ENCODE data around the gene NEO1.
"Not testable (repeated sequence)": the region's sequence is repeated elsewhere in the genome, so short reads cannot be mapped to it uniquely, and the experiment has no call there.

The NEO1 gene

DNA sequence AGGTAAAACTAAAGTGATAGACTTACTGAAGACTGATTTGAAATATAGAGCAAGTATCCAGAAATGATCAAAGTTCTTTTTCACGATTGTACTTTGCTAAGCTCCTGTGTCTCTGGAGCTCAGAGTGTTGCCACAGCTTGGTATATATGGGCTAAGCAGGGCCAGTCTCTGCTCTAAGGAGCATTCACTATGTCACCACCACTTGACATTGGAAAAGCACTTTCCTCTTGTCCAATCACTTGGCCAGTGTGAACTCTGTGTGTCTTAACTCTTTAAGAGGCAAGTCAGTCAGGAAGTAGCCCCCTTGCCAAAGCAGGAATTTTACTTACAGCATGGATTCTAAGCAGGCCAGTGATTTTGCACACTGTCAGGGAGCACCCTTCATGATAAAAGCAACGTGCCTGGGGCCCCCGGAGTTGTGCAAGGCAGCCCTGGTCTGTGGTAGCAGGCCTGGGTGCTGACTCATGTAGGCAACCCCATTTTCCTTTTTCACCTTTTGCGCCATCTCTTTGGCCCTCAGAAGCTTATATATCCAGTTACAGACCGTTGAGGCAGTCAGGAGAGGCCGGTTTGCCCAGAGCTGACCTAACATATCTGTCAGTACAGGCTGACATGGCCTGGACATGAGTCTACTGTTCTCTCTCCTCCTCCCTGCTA is 243.5 kb downstream of the NEO1 start:
- Histone ChIP-seq H3K4me3 (ENCODE audit: low read length) (no peak overlapping the region), H3K36me3 (ENCODE audit: insufficient read depth, low read length) (peaks cover 59% of the 10 kb centered on the region), H3K4me1 (ENCODE audit: insufficient read depth, low read length) (no peaks in the 10 kb centered on the region), H3K27ac (ENCODE audit: low read depth, low read length) (no peak overlapping the region), H3K9ac (ENCODE audit: low read depth, low read length) (no peak overlapping the region), H3K27me3 (ENCODE audit: insufficient read depth, low read length) (no peaks in the 10 kb centered on the region), H3K9me3 (ENCODE audit: insufficient read depth, low read depth, low read length) (no peaks in the 10 kb centered on the region)
- WGBS: 93% methylated on average over 6 of the region's 6 CpGs

DNA sequence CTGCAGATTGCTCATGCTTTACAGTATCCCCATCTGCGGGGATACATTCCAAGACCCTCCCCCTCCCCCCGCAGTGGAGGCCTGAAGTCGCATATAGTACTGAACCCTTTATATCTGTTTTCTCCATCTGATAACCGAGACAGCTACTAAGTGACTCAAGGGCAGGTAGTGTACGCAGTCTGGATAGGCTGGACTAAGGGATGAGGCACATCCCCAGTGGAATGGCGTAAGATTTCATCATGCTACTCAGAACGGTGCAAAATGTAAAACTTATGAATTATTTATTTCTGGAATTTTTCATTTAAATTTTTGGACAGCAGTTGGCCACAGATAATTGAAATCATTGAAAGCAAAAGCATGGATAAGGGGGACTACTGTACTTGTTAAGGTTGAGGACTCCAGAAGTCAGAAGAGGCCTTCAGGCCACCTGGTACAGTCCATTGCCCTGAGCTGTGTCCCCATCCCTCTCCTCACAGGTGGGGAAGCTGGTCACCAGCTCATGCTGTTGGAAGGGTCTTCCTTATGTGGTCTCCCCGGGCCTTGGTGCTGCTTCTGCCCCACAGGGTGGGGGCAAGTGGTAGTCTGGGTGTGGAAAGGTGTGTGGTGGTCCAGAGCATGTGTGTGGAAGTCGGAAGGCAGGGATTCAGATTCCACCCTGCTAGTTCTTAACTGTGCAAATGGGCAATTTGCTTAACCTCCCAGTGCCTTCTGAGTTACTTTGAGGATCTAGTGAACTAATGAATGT is 244.5 kb downstream of the NEO1 start:
- 94% methylated on average over 9 of the region's 9 CpGs for WGBS
- no peak overlapping the region for H3K4me3 ChIP-seq (ENCODE audit: low read length)
- H3K9ac ChIP-seq (ENCODE audit: low read depth, low read length): no peak overlapping the region
- H3K27me3 ChIP-seq (ENCODE audit: insufficient read depth, low read length): no peaks in the 10 kb centered on the region
- no peaks in the 10 kb centered on the region for H3K4me1 ChIP-seq (ENCODE audit: insufficient read depth, low read length)
- peaks cover 65% of the 10 kb centered on the region for H3K36me3 ChIP-seq (ENCODE audit: insufficient read depth, low read length)
- H3K27ac ChIP-seq (ENCODE audit: low read depth, low read length): no peak overlapping the region
- no peaks in the 10 kb centered on the region for H3K9me3 ChIP-seq (ENCODE audit: insufficient read depth, low read depth, low read length)

DNA sequence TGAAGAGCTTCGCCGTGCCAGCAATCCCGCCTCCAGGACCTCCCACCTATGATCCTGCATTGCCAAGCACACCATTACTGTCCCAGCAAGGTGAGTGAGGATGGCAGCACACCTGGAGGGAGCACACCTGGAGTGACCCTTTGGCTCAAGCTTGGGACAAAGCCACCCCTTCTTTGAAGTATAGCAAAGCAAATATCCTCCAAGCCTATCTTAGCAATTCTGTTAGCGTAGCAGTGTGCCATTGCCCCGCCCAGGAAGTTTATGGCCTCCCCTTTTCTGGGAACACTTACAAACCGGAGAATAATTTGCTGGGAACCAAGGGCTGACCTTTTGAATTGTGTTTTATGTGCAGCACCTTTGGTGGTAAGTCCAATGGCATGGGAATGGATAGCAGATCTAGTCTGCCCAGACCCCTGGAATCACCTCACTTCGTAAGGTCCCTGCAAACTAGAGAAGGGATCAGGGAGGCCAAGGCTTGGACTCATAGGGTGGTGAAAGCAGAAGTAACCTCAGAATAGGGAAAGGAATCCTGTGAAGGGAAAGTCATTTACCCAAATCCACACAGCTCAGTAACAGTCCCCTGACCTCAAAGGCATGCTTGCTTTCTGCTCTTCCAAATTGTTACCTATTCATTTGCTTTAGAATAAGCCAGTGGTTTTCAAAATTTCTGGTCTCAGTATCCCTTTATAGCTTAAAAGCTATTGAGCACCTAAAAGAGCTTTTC is 246.4 kb downstream of the NEO1 start:
- Histone ChIP-seq H3K27me3 (ENCODE audit: insufficient read depth, low read length) (no peaks in the 10 kb centered on the region), H3K9me3 (ENCODE audit: insufficient read depth, low read depth, low read length) (no peaks in the 10 kb centered on the region), H3K9ac (ENCODE audit: low read depth, low read length) (no peak overlapping the region), H3K36me3 (ENCODE audit: insufficient read depth, low read length) (peaks cover 71% of the 10 kb centered on the region), H3K27ac (ENCODE audit: low read depth, low read length) (no peak overlapping the region), H3K4me1 (ENCODE audit: insufficient read depth, low read length) (no peaks in the 10 kb centered on the region), H3K4me3 (ENCODE audit: low read length) (no peak overlapping the region)
- WGBS: 93% methylated on average over 7 of the region's 7 CpGs

DNA sequence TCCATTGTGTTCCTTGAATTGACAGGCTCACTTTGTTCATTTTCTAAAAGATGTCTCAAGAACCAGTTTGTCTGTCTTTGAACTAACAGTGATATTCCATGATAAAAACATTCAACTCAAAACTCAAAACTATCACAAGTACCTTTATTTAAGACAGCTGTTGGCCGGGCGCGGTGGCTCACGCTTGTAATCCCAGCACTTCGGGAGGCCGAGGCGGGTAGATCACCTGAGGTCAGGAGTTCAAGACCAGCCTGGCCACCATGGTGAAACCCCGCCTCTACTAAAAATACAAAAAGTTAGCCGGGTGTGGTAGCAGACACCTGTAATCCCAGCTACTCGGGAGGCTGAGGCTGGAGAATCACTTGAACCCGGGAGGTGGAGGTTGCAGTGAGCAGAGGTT is 248.0 kb downstream of the NEO1 start:
- peaks cover 64% of the 10 kb centered on the region for H3K36me3 ChIP-seq (ENCODE audit: insufficient read depth, low read length)
- H3K27me3 ChIP-seq (ENCODE audit: insufficient read depth, low read length); H3K9me3 ChIP-seq (ENCODE audit: insufficient read depth, low read depth, low read length); H3K4me1 ChIP-seq (ENCODE audit: insufficient read depth, low read length); H3K4me3 ChIP-seq (ENCODE audit: low read length); H3K27ac ChIP-seq (ENCODE audit: low read depth, low read length); H3K9ac ChIP-seq (ENCODE audit: low read depth, low read length): not testable (repeated sequence)
- 96% methylated on average over 11 of the region's 11 CpGs for WGBS

DNA sequence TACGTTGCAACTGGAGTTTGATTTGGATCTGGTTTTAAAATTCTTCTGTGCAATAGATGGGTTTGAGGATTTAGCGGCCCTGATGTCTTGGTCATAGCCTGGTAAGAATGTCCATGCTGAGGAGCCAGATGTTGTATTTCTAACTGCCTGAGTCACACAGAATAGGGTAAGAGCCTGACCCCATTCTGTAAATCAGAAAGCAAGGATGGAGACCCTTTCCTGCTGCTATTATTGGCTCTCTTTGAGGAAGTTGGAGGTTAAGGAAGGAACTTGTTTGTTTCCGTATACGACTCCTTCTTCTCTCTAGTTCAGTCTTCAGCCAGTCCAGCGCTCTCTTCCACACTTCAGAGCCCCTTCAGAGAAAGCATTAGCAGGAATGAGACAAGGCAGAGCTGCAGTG is 251.4 kb downstream of the NEO1 start:
- no peaks in the 10 kb centered on the region for H3K27me3 ChIP-seq (ENCODE audit: insufficient read depth, low read length)
- 99% methylated on average over 5 of the region's 5 CpGs for WGBS
- H3K9ac ChIP-seq (ENCODE audit: low read depth, low read length): no peak overlapping the region
- H3K4me1 ChIP-seq (ENCODE audit: insufficient read depth, low read length): no peaks in the 10 kb centered on the region
- H3K9me3 ChIP-seq (ENCODE audit: insufficient read depth, low read depth, low read length): no peaks in the 10 kb centered on the region
- peaks cover 45% of the 10 kb centered on the region for H3K36me3 ChIP-seq (ENCODE audit: insufficient read depth, low read length)
- H3K4me3 ChIP-seq (ENCODE audit: low read length): no peak overlapping the region
- H3K27ac ChIP-seq (ENCODE audit: low read depth, low read length): no peak overlapping the region

DNA sequence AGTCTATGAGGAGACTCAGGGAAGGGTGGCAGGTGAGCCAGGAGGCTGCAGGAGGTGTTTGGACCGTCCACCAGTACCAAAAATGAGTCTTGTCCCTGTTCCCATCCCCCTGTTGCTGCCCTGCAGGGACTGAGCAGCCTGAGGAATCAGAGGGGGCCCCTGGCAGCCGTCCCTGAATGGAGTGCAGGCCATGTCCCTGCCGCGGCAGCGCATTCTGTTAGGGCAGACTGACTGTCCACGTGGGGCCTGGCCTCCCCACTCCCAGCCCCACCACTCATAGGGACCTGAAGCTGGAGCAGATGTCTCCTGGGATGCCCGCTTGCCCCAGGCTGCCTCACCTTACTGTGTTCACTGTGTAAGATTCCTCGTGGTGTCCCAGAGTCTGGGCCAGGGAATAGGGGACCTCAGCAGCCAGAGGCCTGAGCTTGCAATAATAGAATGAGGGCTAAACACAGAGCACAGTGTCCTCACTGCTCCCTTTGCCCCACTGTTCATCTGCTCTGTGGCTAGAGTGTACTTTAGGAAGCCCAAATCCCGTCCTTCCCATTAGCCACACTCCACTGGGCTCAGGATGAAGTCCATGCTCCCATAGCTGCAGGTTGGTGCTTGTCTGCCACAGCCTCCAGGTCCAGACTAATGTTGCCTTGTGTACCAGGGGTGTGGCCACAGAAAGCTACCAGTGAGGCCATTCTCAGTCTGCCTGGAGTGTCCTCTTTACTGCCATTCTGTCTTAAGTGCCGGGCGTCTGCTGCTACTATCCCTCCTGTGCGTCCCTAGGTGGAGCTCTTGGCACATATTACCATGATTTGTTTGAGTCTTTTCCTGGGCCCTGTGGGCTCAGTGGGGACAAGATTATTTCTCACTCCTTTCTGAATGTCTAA is 253.3 kb downstream of the NEO1 start:
- Histone ChIP-seq H3K9ac (ENCODE audit: low read depth, low read length) (no peak overlapping the region), H3K27me3 (ENCODE audit: insufficient read depth, low read length) (no peaks in the 10 kb centered on the region), H3K4me1 (ENCODE audit: insufficient read depth, low read length) (no peaks in the 10 kb centered on the region), H3K27ac (ENCODE audit: low read depth, low read length) (no peak overlapping the region), H3K9me3 (ENCODE audit: insufficient read depth, low read depth, low read length) (no peaks in the 10 kb centered on the region), H3K36me3 (ENCODE audit: insufficient read depth, low read length) (peaks cover 29% of the 10 kb centered on the region), H3K4me3 (ENCODE audit: low read length) (no peak overlapping the region)
- WGBS: 73% methylated on average over 12 of the region's 12 CpGs

DNA sequence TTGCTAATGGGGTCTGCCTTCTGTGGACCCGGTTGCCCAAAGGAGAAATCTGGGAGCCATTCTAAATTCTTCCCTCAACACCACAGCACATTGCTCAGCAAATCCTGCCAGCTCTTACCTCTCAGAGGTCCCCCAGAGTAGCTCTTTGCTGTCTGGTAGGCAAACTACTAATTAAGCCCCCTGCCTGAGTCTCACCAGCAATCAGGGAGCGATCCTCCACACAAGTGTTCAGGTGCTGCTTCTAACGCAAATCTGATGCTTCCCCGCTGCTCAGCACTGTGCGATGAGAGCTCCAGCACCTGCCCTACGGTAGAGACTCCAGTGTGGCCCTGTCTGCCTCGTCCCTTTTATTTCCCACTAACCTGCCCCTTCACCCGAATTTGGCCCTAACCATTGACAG is 256.0 kb downstream of the NEO1 start:
- Histone ChIP-seq H3K9ac (ENCODE audit: low read depth, low read length) (no peak overlapping the region), H3K36me3 (ENCODE audit: insufficient read depth, low read length) (peaks cover 4% of the 10 kb centered on the region), H3K27ac (ENCODE audit: low read depth, low read length) (no peak overlapping the region), H3K9me3 (ENCODE audit: insufficient read depth, low read depth, low read length) (no peaks in the 10 kb centered on the region), H3K27me3 (ENCODE audit: insufficient read depth, low read length) (no peaks in the 10 kb centered on the region), H3K4me3 (ENCODE audit: low read length) (no peak overlapping the region), H3K4me1 (ENCODE audit: insufficient read depth, low read length) (no peaks in the 10 kb centered on the region)
- 90% methylated on average over 8 of the region's 8 CpGs for WGBS

DNA sequence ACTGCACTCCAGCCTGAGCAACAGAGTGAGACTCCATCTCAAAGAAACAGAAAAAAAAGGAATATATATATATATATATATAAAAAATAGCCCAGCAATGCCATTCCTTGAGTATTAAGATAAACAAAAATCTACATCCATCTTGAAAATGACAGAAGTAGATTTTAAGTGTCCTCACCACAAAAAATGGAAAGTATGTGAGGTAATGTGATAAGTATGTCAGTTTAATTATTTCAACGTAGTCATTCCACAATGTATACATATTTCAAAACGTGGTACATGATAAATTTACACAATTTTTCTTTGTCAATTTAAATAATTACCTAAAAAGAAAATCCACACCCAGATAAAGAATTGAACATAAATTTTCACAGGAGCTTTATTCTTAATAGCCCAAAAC is 261.6 kb downstream of the NEO1 start:
- Histone ChIP-seq H3K4me3 (ENCODE audit: low read length) (no peak overlapping the region), H3K27me3 (ENCODE audit: insufficient read depth, low read length) (no peaks in the 10 kb centered on the region; the same call in 1 of the 2 replicates), H3K36me3 (ENCODE audit: insufficient read depth, low read length) (no peaks in the 10 kb centered on the region), H3K4me1 (ENCODE audit: insufficient read depth, low read length) (peaks cover 7% of the 10 kb centered on the region), H3K9ac (ENCODE audit: low read depth, low read length) (no peak overlapping the region), H3K9me3 (ENCODE audit: insufficient read depth, low read depth, low read length) (no peaks in the 10 kb centered on the region), H3K27ac (ENCODE audit: low read depth, low read length) (no peak overlapping the region)
- whole genome bisulfite sequencing: 83% methylated on average over 1 of the region's 2 CpGs

DNA sequence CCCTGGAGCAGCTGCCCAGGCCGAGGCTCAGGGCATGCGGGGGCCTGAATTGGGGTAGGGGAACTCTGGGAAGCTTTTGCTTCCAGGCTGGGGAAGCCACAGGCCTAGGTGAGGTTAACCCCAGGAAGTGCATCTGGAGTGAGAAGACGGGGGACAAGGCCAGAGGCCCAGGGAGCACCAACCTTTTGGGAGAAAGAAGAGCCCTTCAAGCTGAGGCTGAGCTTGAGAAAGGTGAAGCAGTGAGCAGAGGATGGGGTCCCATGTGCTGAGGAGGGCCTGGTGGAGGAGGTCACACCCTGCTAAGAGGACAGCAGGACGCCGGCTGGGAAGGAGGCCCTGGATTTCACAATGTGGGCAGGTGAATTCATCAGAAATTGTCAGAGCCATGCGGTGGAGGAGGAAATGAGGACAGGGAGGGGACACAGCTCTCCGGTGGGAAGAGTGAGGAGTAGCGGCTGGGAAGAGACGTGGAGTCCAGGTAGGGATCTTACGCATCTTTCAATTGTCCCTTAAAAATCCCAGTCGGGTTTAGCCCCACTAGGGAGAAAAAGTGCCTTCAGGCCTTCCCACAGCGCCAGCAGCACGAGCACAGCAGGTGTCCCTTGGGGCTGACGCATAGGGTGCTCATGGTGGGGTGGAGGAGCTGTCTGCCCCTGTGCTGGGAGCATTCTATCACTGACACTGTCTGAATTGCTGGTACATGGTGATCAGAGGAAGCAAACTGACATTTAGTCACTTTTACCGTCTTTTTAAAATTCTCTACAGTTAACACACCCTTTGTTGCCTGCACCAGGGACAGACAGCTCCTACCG is 265.6 kb downstream of the NEO1 start:
- Histone ChIP-seq H3K9me3 (ENCODE audit: insufficient read depth, low read depth, low read length) (no peaks in the 10 kb centered on the region), H3K9ac (ENCODE audit: low read depth, low read length) (no peak overlapping the region), H3K4me1 (ENCODE audit: insufficient read depth, low read length) (peaks cover 7% of the 10 kb centered on the region), H3K4me3 (ENCODE audit: low read length) (no peak overlapping the region), H3K36me3 (ENCODE audit: insufficient read depth, low read length) (no peaks in the 10 kb centered on the region), H3K27me3 (ENCODE audit: insufficient read depth, low read length) (no peaks in the 10 kb centered on the region; the same call in 1 of the 2 replicates), H3K27ac (ENCODE audit: low read depth, low read length) (no peak overlapping the region)
- 74% methylated on average over 16 of the region's 16 CpGs for WGBS

All from HUES64 (cell line).